Measurements from ENCODE around the gene ADGRG4.
"Not testable (repeated sequence)": the region's sequence is repeated elsewhere in the genome, so short reads cannot be mapped to it uniquely, and the experiment has no call there.

The ADGRG4 gene

GRCh38 chrX:136387951-136388502 is 87.3 kb downstream of the ADGRG4 start:
- DNase-seq, result no peak

DNA sequence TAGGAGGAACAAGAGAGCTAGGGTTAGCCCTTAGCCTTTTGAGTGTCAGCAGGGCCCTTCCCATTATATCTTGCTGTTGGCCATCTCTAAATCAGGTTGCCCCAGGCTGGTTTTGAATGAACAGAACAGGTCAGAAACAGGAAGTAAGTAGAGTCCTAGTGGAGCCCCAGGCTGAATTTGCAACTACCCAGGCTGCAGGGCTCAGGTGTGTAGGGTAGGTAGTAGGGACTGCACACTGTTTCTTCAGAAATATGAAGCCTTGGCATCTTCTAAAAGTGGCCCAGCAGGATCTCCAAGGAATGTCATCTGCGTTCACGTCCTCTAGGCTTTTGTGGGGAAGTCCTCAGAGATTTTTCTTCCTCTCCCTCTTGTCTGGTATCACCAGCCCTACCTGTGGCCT is 90.2 kb downstream of the ADGRG4 start:
- DNase-seq, result no peak

DNA sequence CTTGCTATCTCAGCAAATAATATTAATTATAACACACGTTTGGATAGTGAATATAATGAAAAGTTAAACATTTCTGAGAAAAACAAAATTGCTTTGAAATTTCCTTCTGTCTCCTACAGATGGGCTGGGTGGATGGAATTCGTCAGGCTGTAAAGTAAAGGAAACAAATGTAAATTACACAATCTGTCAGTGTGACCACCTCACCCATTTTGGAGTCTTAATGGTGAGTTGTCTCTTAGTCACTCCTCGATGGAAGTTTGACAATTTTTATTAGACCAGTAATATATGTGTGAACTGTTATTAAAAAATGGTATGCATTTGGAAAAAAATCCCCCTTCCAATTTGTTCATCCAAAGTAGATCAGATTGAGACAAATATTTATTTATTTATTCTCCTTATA is 94.5 kb downstream of the ADGRG4 start:
- no peak for DNase-seq

DNA sequence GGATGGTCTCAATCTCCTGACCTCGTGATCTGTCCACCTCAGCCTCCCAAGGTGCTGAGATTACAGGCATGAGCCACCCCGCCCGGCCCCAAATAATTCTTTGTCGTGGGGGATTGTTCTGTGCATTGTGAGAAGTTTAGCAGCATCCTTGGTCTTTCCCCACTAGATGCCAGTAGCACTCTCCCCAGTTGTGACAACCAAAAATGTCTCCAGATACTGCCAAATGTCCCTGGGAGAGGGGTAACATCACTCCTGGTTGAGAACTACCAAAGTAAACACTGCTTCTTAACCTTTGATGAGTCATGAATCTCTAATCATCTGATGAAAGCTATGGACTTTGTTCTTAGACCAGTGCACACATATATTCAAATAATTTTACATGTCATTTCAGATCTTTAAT is 96.2 kb downstream of the ADGRG4 start:
- DNase-seq, result peak in 1 of 2 donors; percentile 0

GRCh38 chrX:136405126-136405525 is 104.4 kb downstream of the ADGRG4 start:
- DNase-seq, result no peak

- DNase-seq, result no peak
These were observed 117.0 kb downstream of the ADGRG4 start for GRCh38 chrX:136417806-136418205.

GRCh38 chrX:136421338-136421737 is 120.6 kb downstream of the ADGRG4 start:
- no peak for DNase-seq

DNA sequence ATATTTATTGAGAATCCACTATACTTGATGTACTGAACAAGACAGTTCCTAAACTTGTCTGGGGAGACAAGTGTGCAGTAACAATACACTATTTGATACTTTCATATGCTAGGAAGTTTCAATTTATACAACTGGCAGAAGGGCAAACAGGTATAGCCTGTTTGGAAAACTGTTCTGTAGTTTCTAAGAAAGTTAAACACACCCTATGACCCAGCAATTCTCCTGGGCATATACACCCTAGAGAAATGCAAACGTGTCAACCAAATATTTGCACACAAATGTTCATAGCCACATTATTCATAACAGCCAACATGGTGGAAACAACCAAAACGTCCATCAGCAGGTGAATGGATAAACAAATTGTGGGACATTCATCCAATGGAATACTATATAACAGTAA is 123.0 kb downstream of the ADGRG4 start:
- no peak for DNase-seq

DNA sequence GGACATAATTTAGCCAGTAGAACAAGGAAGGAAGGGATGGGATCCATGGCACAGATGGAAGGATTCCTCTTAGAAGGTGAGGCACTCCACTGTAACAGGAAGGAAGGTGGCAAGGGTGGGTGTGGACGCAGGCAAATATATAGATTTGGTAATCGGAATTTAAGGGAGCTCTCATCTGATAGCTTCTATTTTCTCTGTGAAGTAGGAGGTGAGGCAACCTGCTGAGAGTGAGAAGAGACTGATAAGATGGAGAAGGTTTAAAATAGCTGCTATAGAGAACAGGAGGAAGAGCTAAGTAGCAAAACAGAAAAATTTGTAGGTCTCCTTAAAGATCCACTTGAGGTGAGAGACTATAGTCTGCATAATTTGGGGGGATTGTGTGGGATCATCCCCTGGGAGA is 125.2 kb downstream of the ADGRG4 start:
- DNase-seq, result no peak

DNA sequence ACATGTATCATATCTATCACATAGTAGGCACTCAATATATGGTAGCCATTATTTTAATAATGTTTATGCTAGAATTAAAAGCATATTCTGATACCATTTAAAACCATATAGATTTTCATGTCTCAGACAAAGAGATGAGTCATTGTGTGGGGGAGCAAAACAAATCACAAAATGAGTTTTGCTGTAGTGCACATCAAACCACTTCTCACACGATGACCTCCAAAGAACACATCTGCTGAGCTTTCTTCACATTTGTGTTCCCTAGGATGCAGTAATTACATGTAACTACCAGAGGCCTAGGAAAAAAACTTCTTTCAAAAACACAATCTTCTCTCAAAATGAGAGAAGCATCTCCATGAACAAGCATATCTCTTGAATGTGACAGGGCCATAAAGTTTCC is 130.9 kb downstream of the ADGRG4 start:
- DNase-seq, result no peak

GRCh38 chrX:136437774-136438173 is 137.0 kb downstream of the ADGRG4 start:
- no peak for DNase-seq

DNA sequence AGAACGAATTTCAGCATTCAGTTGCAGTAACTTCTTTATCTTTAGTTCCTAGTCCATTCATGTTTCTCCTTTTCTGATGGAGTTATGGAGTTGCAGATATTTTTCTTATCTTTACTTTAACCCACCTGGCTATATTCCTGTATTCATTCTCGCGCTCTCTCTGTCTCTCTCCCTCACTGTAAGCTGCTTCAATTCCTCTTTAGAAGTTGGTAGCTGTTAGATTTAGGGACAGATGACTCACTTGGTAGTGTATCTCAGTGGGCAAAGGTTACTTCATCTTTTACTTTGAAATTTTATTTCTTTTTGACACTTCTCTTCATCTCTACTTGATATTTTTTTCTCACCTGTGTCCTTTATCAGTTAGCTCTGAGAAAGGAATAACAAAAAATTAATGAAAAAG is 137.4 kb downstream of the ADGRG4 start:
- no peak for DNase-seq

- DNase-seq, result not testable (repeated sequence)
These were observed 144.9 kb downstream of the ADGRG4 start for GRCh38 chrX:136445674-136446073.

GRCh38 chrX:136446208-136446607 is 145.4 kb downstream of the ADGRG4 start:
- DNase-seq, result no peak

DNA sequence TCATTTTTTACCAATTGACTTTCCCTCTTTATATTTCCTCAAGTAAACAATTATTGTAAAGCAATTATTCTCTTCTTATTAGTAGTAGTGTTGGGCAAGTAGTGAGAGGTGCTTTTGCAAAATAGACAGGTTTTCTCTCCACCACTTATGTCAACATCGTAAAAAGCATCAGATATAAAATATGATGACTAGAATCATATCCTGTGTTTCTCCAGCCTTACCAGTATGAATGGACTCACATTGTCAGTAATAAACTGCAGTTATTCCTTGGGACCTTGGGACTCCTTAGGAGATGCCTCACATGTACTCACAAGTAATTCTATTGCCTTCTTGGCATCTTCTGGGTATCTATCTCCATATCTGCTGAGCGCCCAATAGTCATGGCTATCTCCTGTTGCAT is 146.5 kb downstream of the ADGRG4 start:
- DNase-seq, result no peak

DNA sequence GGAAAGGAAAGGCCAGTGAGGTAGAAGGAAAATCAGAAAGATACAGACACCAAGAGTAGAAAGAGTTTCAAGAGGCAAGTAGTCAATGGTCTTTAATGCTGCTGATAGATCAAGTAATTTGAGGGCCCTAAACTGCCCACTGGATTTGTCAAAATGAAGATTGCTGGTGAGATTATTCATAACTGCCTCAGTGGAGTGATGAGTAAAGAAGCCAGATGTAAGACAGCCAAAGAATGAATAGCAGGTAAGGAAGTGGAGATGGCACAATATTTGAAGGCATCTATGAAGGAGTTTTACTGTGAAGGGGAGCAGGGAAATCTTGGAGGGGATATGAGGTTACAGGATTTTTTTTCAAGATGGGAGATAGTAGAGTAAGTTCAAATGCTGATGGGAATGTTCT is 147.2 kb downstream of the ADGRG4 start:
- DNase-seq, result no peak

DNA sequence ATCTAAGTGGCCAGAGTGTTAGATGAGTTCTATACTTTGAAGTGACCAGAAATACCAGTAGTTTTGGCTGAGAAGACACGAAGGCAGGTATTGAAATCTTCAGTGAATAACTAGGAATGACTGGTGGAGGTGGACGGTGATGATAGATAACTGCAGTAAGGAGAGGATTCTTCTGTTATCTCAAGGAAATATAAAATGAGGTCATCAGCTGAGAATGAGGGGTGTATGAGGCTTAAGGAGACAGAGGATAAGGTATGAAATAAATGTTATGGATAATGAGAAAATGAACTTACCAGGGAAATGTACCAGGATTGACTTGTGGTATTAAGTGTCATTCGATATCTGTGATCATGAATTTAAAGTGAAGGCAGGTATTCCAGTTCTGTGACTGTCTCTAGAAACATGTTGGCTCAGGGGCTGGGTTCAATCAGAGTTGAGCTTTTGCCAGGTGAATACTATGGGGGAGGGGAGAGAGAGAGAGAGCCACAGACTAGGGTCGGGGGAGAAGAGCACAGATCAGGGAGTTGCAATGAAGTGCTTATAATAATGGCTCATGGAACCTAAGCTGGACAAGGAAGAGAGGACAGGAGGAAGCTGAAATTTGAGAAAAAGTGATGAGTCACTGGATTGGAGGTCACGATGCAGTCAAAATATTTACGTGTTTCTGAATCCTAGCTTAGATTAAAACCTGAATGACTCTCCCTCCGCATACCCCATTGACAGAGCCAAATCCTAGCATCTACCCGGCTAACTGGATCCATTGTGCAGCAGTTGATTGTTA is 149.5 kb downstream of the ADGRG4 start:
- DNase-seq, result no peak

GRCh38 chrX:136452614-136453013 is 151.9 kb downstream of the ADGRG4 start:
- DNase-seq, result no peak

DNA sequence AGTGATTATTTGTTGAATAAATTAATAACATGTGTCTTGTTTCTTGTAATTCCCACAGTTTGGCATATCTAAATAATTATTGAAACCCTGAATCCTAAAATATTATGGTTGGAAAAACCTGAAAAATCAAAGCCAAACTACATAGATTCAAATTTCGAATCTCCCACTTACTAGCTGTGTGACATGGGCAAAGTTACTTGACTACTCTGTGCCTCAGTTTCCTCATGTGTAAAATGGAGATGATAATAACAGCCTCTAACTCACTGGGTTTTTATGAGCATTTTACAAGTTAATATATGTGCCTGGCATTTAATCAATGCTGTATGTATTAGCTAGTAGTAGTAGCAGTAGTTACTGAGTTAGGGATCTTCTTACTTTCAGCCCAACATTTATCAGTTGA is 152.4 kb downstream of the ADGRG4 start:
- DNase-seq, result no peak

DNA sequence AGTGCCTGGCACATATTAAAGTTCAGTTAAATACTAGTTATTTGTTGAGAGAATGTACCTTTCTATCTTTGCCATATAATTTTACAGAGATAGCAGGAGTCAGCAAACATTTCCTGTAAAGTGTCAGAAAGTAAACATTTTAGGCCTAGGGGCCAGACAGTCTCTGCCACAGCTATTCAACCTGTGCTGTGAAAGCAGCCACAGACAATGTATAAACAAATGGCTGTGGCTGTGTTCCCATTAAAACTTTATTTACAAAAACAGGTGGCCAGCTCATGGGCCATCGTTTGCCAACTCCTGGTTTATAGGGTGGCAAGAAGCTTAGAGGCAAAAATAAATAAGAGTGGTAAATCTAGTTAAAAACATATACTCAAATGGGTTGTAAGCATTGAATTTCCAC is 153.0 kb downstream of the ADGRG4 start:
- no peak for DNase-seq

DNA sequence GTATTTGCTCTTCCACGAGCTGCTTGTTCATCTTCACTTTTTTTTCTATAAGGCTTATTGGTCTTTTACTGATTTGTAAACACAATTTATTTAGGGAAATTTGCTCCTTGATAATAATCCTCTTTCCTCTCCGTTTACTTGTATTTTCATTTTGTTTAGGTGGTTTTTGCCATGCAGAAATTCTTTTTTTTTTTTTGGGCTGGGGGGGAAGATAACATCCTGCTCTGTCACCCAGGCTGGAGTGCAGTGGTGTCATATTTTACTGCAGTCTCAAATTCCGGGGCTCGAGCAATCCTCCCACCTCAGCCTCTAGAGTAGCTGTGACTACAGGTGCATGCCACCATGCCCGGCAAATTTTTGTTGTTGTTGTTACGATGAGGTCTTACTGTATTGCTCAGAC is 155.4 kb downstream of the ADGRG4 start:
- no peak for DNase-seq

DNA sequence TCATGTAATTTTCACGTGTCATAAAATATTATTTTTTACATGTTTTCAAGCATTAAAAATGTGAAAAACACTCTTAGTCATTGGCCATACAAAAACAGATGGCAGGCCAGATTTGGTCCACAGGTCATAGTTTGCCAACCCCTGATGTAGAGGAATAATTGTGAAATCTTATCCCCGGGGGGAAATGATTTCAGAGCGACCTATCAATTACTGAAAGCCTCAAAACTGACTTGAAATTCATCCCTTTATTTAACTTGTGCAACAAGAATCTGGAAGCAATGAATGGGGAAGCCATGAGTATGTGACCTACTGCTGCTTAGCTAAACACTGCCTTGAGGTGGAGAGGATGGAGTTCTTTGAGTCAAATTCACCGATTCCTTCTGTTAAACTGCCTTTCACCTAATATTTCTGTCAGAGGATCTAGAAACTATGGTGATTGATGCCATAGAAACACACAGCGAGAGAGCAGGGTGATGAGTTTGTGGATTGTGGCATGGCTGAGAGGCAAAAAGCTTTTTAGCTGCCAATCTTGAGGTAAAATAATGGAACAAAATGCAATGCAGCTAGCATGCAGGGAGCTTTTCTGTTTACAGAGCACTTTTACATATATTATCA is 156.6 kb downstream of the ADGRG4 start:
- DNase-seq, result no peak

GRCh38 chrX:136464589-136464988 is 163.8 kb downstream of the ADGRG4 start:
- DNase-seq, result no peak

All from CD4-positive, alpha-beta T cell treated with Interferon alpha-2 for 1 hour (primary cell).